ENCODE results near the gene SGTA.
"Not testable (repeated sequence)": the region's sequence is repeated elsewhere in the genome, so short reads cannot be mapped to it uniquely, and the experiment has no call there.

SGTA gene

DNA sequence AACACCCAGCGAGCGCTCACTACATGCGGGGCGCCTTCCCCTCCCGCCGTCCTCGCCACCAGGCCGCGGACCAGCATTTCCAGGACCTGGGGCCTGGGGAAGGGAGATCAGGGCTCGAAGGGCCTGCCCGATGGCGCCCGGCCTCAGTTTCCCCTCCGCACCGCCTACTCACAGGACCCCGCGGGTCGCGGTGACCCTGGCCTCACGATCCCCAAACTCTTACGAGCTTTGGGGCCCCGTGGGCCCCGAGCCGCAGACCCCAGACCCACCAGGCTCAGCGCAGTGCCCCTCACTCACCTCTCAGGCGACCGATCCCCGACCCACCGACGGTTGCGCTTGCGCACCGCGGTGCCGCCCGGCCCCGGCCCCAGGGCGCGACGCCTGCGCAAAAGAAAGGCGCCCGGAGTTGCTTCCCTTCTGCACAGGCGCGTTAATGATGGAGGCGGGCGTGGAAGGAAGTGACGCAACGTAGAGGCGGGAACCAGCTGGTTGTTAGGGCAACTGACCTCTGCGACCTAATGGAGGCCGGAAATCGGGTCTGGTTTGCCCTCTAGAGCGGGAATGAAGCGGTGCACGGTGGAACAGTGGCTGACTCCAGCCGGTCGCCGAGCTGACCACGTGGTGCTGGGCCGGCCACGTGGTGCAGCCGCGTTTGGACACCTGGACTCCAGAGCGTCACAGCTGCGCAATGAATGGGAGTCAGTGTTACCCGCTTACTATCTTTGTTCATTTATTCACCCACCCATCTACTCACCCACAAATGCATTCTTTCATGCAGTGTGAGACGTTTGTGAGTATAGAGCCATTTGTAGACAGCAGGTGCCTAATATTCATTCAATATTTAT, at the start of gene SGTA:
Gene SGTA (minus strand): TSS at position 338 of the 845 bp plus-strand sequence. CDS start 14,205 bp downstream, outside the sequence.
- DNase-seq: peak; percentile 98

DNA sequence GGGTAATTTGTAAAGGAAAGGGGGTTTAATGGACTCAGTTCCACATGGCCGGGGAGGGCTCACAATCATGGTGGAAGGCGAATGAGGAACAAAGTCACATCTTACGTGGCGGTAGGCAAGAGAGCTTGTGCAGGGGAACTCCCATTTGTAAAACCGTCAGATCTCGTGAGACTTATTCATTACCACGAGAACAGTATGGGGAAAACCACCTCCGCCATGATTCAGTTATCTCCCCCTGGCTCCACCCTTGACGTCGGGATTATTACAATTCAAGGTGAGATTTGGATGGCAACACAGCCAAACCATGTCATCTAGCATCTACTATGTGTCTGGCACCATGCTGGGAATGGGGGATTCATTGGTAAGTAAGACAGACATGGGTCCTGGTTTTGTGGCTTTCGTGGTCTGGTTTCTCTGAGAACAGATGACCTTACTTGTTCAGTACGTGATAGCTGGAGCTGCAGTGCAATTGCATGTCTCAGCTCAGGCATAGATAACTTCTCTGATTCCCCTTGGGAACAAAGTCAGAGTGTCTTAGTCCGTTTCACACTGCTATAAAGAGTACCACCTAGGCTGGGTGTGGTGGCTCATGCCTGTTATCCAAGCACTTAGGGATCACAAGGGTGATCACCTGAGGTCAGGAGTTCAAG, 44.9 kb upstream of the SGTA start:
- DNase-seq: no peak

GRCh38 chr19:2827022-2827421, 43.9 kb upstream of the SGTA start:
- DNase-seq: no peak

DNA sequence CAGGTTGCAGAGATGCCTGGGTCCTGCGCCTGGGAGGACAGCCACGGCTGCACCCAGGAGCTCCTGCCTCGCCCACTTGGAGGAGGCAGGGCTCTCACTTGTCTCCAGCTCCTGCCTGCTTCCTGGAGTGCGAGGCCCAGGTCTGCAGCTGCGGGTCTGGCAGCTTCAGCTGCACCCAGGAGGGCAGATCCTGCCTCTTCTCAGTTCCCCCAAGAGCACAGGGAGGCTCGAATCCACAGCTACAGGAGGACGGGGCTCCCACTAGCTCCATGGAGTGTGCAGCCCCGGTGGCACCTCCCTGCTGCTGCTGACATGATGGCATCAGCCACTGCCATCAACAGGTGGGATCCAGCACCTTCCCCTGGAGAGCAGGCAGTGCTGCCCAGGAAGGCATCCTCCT, 41.1 kb upstream of the SGTA start:
- no peak for DNase-seq

- no peak for DNase-seq
Measured at GRCh38 chr19:2823646-2824045, 40.6 kb upstream of the SGTA start.

DNA sequence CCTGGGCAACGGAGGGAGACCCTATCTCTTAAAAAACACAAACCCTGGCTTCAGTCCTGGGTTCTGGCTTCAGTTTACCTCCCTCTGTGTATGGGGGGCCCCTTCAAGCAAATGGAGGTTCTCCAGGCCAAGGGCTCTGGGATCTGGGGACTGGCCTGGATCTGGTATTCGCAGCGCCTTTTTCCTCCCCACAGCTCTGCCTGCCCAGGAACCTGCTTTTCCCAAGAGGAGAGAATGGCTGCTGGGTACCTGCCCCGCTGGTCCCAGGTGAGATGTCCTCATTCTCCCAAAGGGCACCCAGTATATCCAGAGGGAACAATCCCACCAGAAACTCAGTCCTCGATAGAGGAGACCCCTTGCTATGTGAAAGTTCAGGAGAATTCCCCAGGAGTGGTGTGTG, 39.8 kb upstream of the SGTA start:
- DNase-seq: no peak

DNA sequence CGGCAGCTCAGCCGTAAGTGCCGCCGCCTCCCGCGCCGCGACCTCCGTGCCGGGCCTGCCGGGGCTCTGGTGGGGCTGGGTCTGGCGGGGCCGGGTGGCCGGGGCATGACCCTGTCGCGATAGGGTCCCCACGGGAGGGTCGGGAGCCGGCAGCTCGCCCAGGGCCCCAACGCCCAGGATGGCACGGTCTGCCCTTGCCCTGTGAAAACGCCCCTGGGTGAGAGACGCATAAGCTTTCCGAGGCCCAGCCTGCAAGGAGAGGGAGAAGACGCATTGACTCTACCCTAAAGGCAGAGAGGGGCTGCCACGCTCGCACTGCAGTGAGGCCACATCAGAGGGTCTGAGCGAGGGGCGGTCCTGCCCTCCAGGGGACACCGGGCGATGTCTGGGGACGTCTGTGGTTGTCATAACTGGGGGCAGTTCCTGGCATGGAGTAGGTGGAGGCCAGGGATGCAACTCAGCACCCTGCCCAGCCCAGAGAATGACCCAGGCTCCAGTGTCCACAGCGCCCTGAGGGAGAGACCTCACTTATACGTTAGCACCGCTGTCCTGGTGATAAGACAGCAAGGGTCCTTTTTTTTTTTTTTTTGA, 37.1 kb upstream of the SGTA start:
- no peak for DNase-seq

DNA sequence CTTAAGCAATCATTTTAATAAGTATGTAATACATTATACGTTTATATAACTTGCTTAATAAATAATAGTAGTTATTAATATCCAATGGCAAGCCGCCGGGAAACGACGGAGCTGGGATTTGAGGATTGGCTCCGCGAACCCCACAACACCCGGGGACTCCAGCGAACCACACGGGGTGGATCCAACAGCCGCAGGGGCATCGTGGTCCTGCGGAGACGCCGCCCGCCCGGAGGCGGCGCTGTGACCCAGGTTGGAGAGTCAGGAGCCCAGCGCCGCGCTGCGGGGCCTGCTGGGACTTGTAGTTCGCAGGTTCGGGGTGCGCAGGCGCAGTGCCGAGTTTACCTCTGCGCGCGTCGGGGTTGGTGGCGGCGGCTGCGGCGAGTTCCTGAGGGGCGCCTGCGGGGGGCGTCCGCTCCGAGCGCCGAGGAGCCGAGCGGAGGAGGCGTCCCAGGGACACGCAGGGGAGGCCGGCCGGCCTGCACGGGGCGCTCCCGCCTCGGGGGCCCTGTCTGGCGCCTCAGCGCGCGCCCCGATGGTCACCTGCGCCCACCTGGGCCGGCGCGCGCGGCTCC, 36.6 kb upstream of the SGTA start, which contains the start of gene ZNF554:
Gene ZNF554 (plus strand): TSS at position 329 of the 572 bp plus-strand sequence. CDS start 204 bp downstream, at position 533.
- peak; percentile 92 for DNase-seq

DNA sequence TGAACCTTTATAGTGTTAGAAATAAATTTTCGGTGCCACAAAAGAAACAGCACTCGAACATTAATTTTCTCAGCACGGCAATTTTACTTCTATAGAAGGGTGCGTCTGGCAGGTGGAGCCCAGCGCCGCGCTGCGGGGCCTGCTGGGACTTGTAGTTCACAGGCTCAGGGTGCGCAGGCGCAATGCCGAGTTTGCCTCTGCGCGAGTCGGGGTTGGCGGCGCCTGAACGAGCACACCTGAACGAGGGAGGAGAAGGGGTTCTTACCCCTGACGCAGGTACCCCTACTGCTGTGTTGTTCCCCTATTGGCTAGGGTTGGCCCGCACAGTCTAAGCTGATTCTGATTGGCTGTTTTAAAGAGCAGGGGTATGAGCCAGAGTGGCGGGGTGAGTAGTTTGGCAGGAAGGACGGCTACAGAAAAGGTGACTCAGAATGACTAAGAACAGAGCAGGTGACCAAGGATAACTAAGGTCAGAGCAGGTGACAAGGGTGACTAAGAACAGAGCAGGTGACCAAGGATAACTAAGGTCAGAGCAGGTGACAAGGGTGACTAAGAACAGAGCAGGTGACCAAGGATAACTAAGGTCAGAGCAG, 34.3 kb upstream of the SGTA start:
- not testable (repeated sequence) for DNase-seq

GRCh38 chr19:2816641-2817040, 33.6 kb upstream of the SGTA start:
- no peak for DNase-seq

GRCh38 chr19:2815923-2816322, 32.9 kb upstream of the SGTA start:
- no peak for DNase-seq

DNA sequence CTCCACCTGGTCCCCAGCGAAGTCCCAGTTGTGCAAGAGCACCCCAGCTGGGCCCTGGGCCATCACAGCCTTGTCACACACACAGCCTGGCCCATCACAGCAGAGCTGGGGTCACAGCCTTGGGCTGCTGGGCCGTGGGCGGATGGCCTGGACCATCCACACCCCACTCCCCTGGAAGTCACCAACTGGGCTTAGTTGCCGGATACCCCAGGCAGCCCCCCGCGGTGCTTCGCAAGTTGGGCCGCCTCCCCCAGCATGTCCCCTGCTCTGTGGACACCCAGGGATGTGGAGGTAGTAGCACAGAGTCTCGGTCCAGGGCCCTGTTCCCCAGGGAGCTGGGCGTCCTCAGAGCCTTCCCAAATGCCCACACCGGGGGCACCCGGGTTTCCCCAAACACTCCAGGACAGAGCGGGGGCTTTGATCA, 32.1 kb upstream of the SGTA start:
- DNase-seq: no peak

DNA sequence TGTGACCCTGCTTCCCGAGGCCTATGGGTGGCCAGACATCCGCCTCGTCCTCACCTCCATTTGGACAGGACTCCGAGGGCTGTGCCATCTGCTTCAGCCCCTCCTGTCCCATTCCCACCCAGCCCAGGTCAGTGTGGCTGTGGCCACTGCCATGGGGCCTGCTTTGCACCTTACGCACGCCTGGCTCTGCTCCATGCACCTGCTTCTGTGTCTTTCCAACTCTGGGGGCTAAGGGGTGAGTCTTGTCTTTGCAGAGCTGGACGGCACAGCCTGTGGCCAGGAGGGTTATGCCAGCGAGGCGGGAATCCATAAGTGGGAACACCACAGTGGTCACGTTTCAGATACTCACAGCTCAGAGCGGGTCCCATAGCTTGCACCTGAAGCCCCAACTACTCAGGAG, 31.4 kb upstream of the SGTA start:
- DNase-seq: no peak

DNA sequence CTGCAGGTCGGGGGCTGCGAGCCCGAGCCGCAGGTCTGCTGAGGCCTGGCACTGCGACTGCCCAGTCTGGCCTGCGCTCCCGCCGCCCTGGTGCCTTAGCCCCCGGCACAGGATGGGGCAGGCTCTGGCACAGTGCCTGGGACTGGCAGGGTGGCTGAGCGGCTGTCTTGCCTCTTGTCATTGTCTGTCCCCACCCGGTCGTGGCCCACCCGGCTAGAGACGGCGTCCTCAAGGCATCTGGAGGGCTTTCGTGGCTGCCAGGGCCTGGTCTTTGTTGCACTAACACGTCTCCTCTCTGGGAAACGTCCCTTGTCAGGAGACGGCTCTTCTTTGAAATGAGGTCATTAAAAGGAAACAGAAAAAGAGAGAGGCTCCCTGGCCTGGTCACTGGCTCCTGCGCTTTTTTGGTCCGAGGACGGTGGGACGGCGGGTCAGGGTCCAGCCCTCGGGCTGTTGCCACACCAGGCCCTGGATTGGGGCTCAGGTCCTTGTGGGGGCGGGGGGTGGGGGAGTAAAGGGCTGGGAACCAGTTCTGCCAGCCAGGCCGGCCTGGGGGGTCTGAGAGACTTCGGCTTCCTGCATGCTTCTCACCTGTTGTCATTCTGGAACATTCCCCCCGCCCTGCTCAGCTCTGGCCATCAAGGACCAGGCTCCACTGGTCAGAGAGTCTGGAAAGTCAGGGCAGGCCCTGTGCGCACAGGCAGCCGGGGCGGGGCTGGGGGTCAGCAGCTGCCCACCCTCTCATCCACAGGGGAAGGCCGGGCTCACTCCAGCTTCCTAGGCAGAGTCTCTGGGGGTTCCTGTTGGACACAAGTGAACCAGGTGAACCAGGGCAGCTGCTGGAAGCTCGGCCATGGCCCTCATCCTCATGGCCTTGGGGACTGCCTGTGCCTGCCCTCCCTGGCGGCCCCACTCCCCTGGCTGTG, 30.4 kb upstream of the SGTA start:
- no peak for DNase-seq

GRCh38 chr19:2812414-2813234, 29.6 kb upstream of the SGTA start:
- no peak for DNase-seq

GRCh38 chr19:2811735-2812413, 28.8 kb upstream of the SGTA start:
- no peak for DNase-seq

GRCh38 chr19:2811221-2811722, 28.2 kb upstream of the SGTA start:
- DNase-seq: no peak

DNA sequence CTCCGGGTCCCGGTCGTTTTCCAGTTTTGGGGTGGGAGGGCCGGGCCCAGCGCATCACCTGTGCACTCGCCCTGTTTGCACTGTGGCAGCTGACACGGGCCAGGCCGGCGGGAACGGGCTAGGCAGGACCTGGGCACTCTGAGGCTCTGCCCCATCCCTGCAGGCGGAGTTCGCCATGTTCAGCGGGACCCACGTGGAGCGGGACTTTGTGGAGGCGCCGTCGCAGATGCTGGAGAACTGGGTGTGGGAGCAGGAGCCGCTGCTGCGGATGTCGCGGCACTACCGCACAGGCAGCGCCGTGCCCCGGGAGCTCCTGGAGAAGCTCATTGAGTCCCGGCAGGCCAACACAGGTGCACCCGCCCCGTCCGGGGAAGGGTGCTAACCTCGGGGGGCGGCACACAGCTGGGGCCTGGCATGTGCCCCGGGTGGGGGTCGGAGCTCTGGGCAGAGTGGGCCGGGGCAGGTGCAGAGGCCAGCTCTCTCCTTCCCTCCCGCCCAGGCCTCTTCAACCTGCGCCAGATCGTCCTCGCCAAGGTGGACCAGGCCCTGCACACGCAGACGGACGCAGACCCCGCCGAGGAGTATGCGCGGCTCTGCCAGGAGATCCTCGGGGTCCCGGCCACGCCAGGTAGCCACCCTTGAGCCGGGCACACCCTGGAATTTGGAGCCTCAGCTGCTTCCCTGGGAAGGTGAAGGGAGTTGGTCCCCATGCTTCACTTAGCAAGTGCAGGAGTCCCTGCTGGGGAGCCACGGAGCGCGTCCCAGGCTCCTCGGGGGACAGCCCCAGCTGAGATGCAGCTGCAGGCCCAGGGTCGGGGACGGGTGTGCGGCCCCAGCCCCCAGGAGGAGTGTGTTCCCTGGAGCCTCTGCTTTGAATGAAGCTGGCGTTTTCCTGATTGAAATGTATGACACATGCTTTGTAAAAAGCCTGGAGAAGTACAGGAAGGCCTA, 27.3 kb upstream of the SGTA start:
- no peak for DNase-seq

Data from kidney glomerular epithelial cell (primary cell).